Kidney (tissue), 14 donors: ENCODE results near the gene PLPPR2. TPM values are rescaled to one million over a fixed set of nuclear protein-coding genes. Genes with fewer than 3 reads are reported as not detected.

Experiments used
- DNase-seq, 5 donors: peaks; one replicate each; pipeline ENCODE4 v3.0.0-alpha.2; 2013 to 2020
- FAIRE-seq: peaks from 2 replicates; lab custom pipeline; 2012; peaks lifted over from hg19 to GRCh38; lab: Jason Lieb, UNC
- H3K27ac ChIP-seq, 2 donors: one replicate each; pipeline ENCODE4 v1.7.0; 2013; ENCODE audit warnings: low read depth in 2 of 2, low read length in 2 of 2, inconsistent platforms in 1 of 2
- H3K27me3 ChIP-seq: one replicate; pipeline ENCODE4 v1.7.1; 2013; ENCODE audit warnings: low read length, inconsistent platforms; ENCODE audit not compliant: control insufficient read depth, insufficient read depth
- H3K36me3 ChIP-seq, 3 donors: one replicate each; pipeline versions ENCODE4 v1.7.0 to v1.7.1; 2013; ENCODE audit warnings: low read length in 3 of 3, control low read depth in 1 of 3, inconsistent platforms in 1 of 3; ENCODE audit not compliant: insufficient read depth in 3 of 3, control insufficient read depth in 2 of 3
- H3K4me1 ChIP-seq, 3 donors: one replicate each; pipeline versions ENCODE4 v1.7.0 to v1.7.1; 2013; ENCODE audit warnings: low read length in 3 of 3, inconsistent platforms in 1 of 3, low read depth in 1 of 3; ENCODE audit not compliant: control insufficient read depth in 2 of 3, insufficient read depth in 2 of 3
- H3K4me3 ChIP-seq, 3 donors: one replicate each; pipeline versions ENCODE4 v1.7.0 to v1.8.1; 2013; ENCODE audit warnings: low read length in 3 of 3, control low read depth in 1 of 3, inconsistent platforms in 1 of 3
- H3K9ac ChIP-seq, 3 donors: one replicate each; pipeline versions ENCODE4 v1.7.0 to v1.7.1; 2013; ENCODE audit warnings: low read length in 3 of 3, control low read depth in 1 of 3, inconsistent platforms in 1 of 3
- H3K9me3 ChIP-seq, 3 donors: one replicate each; pipeline versions ENCODE4 v1.7.0 to v1.7.1; 2013; ENCODE audit warnings: low read length in 3 of 3, control low read depth in 1 of 3, inconsistent platforms in 1 of 3; ENCODE audit not compliant: control insufficient read depth in 2 of 3, insufficient read depth in 1 of 3
- CTCF ChIP-seq: IDR thresholded peaks from 3 replicates; pipeline ENCODE4 v1.5.1; 2012; ENCODE audit warnings: mild to moderate bottlenecking, moderate library complexity, borderline replicate concordance; ENCODE audit not compliant: insufficient read depth; ENCODE audit errors: extremely low read depth
- intact Hi-C: fragments of 100-400 bp; cut with DNase I; formaldehyde crosslinking; loops from one replicate; pipeline ENCODE4 v1.11.1; 2022
- polyA plus RNA-seq: library from polyadenylated mRNA; stranded (reverse); fragments of 350-450 nt; fragmentation: Illumina TruSeq; extraction: RNeasy Lipid Tissue Mini Kit (QIAGEN cat#74804); gene quantifications from one replicate; pipeline ENCODE4 v1.2.3, GENCODE V29; 2014; ENCODE audit warnings: low read depth, low replicate concordance; ENCODE audit not compliant: insufficient read depth
- total RNA-seq: library from RNA; stranded (reverse); fragmentation: NEBNext Ultra II Directional; extraction: Animal tissue kit (Norgen Biotek cat#: 25700); gene quantifications from one replicate; pipeline ENCODE4 v1.2.1, GENCODE V29; 2021
- donor health status: control.
- donor health status: control.
- donor health status: control.
- donor health status: control.
- donor health status: control.
- donor health status: DM: yes; HTN: yes; CAD: no.
- donor health status: Normal renal cell carcinoma (clear cell type).

The PLPPR2 gene
- total and polyA plus RNA-seq, 2 donors from 2014 or later: 11.7 to 22.5 TPM

- H3K9me3 ChIP-seq: no peaks in the 10 kb centered on the region
- H3K9ac ChIP-seq: no peak overlapping the region
- H3K27me3 ChIP-seq: no peaks in the 10 kb centered on the region
- DNase-seq (peak in 2 of 5 donors; percentile 12 to 23), FAIRE-seq (no peak)
- H3K4me1 ChIP-seq: no peaks in the 10 kb centered on the region
- H3K4me3 ChIP-seq: no peak overlapping the region
- intact Hi-C loops: no loop called here
- peaks cover 0 to 21% (median 2%) of the 10 kb centered on the region in 3 donors for H3K36me3 ChIP-seq
- H3K27ac ChIP-seq: no peak overlapping the region
- no peak for TF ChIP-seq CTCF
Measured at GRCh38 chr19:11400798-11401197, 45.6 kb downstream of the PLPPR2 start.

- peak in 1 of 5 donors; percentile 72 for DNase-seq
Measured at GRCh38 chr19:11401808-11402543, 46.7 kb downstream of the PLPPR2 start.

GRCh38 chr19:11404588-11405222 is 49.5 kb downstream of the PLPPR2 start:
- Histone ChIP-seq H3K27ac (no peak overlapping the region), H3K9me3 (no peaks in the 10 kb centered on the region), H3K4me1 (no peaks in the 10 kb centered on the region), H3K36me3 (peaks cover 0 to 12% (median 4%) of the 10 kb centered on the region in 3 donors), H3K9ac (no peak overlapping the region), H3K27me3 (no peaks in the 10 kb centered on the region), H3K4me3 (no peak overlapping the region)
- intact Hi-C loops: no loop called here
- FAIRE-seq: no peak
- no peak for TF ChIP-seq CTCF
- no peak for DNase-seq

More at GRCh38 chr19:11401808-11402543, 46.7 kb downstream of the PLPPR2 start:
- Histone ChIP-seq H3K27ac (no peak overlapping the region), H3K4me1 (no peaks in the 10 kb centered on the region), H3K36me3 (peaks cover 0 to 23% (median 4%) of the 10 kb centered on the region in 3 donors), H3K27me3 (no peaks in the 10 kb centered on the region), H3K9ac (no peak overlapping the region), H3K9me3 (no peaks in the 10 kb centered on the region), H3K4me3 (no peak overlapping the region)
- FAIRE-seq: no peak
- no peak for TF ChIP-seq CTCF
- intact Hi-C loops: no loop called here
